HEK293T (cell line): ENCODE results near the gene PLSCR5.

ENCODE experiments used
- ELF4 ChIP-seq: fragments of 450-650 bp; IDR thresholded peaks from 2 replicates; pipeline ENCODE4 v1.6.1; 2017; ENCODE audit warnings: antibody characterized with exemption
- NFRKB ChIP-seq: fragments of 450-650 bp; IDR thresholded peaks from 2 replicates; pipeline ENCODE4 v1.6.1; 2016; ENCODE audit warnings: mild to moderate bottlenecking, moderate library complexity
- PKNOX1 ChIP-seq: fragments of 450-650 bp; IDR thresholded peaks from 2 replicates; pipeline ENCODE4 v1.6.1; 2016
- SUZ12 ChIP-seq: fragments of 450-650 bp; IDR thresholded peaks from 2 replicates; pipeline ENCODE4 v1.6.1; 2016; ENCODE audit warnings: mild to moderate bottlenecking

DNA sequence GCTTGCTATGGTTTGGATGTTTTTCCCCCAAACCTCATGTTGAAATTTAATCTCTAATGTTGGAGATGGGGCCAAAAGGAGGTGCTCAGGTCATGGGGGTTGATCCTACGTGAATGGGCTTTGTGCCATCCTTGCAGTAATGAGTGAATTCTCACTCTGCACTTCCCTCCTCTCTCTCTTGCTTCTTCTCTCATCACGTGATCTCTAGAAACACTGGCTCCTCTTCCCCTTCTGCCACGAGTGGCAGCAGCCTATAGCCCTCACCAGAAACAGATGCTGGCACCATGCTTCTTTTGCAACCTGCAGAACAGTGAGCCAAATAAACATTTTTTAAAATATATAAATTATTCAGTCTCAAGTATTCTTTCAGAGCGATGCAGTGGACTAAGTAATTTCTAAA is 47.4 kb downstream of the PLSCR5 start:
- TF ChIP-seq ELF4 (no peak), SUZ12 (no peak), PKNOX1 (no peak), NFRKB (no peak)
